ENCODE measurements around the gene PDGFC.

Gene PDGFC

DNA sequence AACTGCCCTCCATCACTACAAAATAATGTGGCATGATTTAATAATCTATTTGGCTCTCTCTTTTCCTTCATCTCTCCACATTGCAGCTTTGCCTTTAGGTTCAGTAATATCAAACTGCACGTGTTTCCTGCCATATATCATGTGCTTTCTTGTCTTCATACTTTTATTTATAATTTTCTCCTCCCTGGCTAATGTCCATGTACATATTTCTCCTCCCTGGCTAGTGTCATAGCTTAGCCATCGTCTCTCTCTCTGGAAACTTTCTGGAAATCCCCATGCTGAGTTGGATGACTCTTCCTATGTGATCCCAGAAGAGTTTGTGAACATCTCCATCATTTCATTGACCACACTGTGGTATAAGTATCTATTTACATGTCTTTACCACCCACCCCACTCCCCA is 21.3 kb upstream of the PDGFC start:
- H3K4me3 Mint-ChIP-seq: no peak overlapping the region
- H3K4me1 Mint-ChIP-seq: no peaks in the 10 kb centered on the region
- no peak overlapping the region for H3K27ac Mint-ChIP-seq
- no peaks in the 10 kb centered on the region for H3K36me3 Mint-ChIP-seq
- peaks cover 11% of the 10 kb centered on the region for H3K9me3 Mint-ChIP-seq
- no peaks in the 10 kb centered on the region for H3K27me3 Mint-ChIP-seq
- ATAC-seq (ENCODE audit: low read depth) (no peak), DNase-seq (ENCODE audit: low spot score in 2 of 2) (no peak)

DNA sequence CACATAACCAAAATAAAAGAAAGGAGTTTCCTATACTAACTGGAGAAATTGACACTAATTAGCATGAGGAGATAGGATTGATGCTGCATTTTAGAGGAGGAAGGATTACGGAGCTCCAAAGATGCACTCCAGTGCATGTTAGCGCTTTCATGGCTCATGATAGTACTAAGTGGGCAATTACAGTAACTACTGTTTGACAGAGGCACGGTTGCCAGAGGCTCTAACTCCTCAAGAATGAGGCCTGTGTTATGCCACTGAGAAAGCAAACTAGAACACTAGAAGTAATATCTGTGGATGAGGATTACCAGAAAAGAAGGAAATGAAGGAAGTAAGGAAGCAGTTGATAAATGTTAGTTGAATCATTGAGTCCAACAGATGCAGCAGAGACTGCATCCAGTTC is 19.6 kb upstream of the PDGFC start:
- Mint-ChIP-seq H3K9me3 (peaks cover 8% of the 10 kb centered on the region), H3K4me1 (no peaks in the 10 kb centered on the region), H3K4me3 (no peak overlapping the region), H3K36me3 (no peaks in the 10 kb centered on the region), H3K27ac (no peak overlapping the region), H3K27me3 (no peaks in the 10 kb centered on the region)
- ATAC-seq (ENCODE audit: low read depth) (no peak), DNase-seq (ENCODE audit: low spot score in 2 of 2) (no peak)

DNA sequence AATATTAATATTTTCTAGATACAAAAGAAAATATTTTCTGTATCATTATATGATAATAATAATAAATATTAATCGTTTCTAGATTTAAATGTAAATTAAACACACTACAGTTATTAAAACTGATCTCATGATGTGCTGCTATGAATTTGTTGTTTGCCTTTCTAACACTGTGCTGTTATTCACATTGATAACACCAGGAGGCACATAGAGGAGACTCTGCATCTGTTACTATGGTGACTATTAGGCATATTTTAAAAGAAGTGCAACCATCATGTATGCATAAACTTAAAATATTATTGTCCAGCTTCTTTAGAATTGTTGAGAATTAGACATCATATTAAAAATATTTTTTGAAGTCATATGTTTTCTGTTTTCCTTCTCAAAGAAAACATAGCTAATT is 11.8 kb upstream of the PDGFC start:
- DNase-seq (ENCODE audit: low spot score in 2 of 2): no peak
- no peaks in the 10 kb centered on the region for H3K27me3 Mint-ChIP-seq

DNA sequence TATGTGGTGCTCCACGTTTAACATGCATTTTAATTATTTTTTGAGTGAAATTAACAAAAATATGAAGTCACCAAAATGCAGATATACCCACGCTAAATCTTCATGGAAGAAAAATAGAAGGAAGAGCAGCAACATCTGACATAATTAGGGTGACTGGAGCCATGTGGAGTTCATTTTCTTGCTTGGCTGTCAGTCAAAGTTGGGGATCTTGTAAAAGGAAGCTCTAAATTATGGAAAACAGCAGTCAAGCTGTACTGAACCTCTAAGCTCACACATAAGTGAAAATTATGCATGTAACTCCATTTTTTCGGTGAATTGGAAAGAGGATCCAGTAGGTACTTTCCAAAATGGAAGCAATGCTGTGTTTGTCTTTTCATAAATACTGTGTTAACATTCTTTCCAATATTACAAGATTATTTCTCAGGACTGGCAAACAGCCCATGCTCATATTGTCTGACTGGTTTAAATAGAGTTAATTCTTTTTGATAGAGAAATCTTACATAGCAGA is 9.7 kb upstream of the PDGFC start:
- Mint-ChIP-seq H3K9me3 (peaks cover 6% of the 10 kb centered on the region), H3K36me3 (no peaks in the 10 kb centered on the region), H3K27ac (no peak overlapping the region), H3K4me3 (no peak overlapping the region), H3K27me3 (no peaks in the 10 kb centered on the region), H3K4me1 (no peaks in the 10 kb centered on the region)
- DNase-seq (ENCODE audit: low spot score in 2 of 2) (no peak), ATAC-seq (ENCODE audit: low read depth) (no peak)

More for the DNA sequence above, 11.8 kb upstream of the PDGFC start:
- Mint-ChIP-seq H3K36me3 (no peaks in the 10 kb centered on the region), H3K4me3 (no peak overlapping the region), H3K4me1 (no peaks in the 10 kb centered on the region), H3K9me3 (peaks cover 7% of the 10 kb centered on the region), H3K27ac (no peak overlapping the region)
- ATAC-seq (ENCODE audit: low read depth): no peak

DNA sequence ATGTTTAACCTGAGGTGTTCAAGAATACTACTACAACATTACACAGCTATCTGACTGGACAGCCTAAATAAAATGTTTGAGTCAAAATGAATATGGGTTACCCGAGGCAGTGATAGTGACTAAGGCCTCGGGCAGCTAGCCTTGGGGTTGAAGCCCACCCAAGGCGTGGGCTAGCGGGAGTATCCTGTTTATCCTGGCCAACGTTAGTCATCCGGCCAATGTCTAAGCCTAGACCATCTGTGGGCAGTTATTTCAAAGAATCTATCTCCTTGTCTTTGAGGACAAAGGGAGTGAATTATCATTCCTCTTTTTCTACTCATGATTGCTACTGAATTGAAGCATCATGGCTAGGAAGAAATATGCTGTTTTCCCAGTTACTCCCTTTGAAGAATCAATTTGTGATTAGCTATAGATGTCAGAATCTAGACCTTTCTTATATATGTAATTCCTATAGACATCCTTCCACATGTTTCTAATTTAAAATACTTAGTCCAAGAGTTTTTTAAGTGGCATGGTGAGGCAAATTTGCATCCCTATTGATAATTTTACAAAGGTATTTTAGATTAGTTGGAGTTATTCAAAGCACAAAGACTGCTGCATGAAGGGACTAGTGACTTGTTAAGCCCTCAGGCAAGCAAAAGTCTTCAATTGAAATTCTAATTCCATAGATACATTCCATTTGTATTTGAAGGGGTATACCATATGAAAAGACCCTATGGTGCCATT is 6.0 kb upstream of the PDGFC start:
- no peak for DNase-seq (ENCODE audit: low spot score in 2 of 2)
- no peak for ATAC-seq (ENCODE audit: low read depth)
- Mint-ChIP-seq H3K9me3 (peaks cover 3% of the 10 kb centered on the region), H3K4me1 (no peaks in the 10 kb centered on the region), H3K27me3 (peaks cover 1% of the 10 kb centered on the region), H3K36me3 (no peaks in the 10 kb centered on the region), H3K4me3 (no peak overlapping the region), H3K27ac (no peak overlapping the region)

DNA sequence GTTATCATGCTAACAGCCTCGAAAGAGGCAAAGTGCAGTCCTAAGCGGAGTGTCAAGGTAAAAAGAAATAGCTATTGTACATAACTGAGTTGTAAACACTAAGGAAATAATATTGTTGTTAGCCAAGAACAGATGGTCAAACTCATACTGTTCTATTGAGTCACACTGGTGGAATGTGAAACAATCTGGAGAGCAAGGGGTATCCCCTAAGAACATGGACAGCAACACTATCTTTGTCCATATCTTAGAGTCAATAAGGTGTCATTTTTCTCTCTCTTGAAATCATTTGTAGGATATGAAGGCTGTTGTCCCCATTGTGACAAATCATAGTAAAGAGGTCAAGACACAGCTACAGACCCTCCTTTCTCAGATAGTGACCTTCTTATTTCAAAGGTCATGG is 4.5 kb upstream of the PDGFC start:
- Mint-ChIP-seq H3K4me3 (no peak overlapping the region), H3K4me1 (no peaks in the 10 kb centered on the region), H3K27ac (no peak overlapping the region), H3K9me3 (peaks cover 3% of the 10 kb centered on the region), H3K27me3 (peaks cover 2% of the 10 kb centered on the region), H3K36me3 (no peaks in the 10 kb centered on the region)
- no peak for ATAC-seq (ENCODE audit: low read depth)
- DNase-seq (ENCODE audit: low spot score in 2 of 2): no peak

DNA sequence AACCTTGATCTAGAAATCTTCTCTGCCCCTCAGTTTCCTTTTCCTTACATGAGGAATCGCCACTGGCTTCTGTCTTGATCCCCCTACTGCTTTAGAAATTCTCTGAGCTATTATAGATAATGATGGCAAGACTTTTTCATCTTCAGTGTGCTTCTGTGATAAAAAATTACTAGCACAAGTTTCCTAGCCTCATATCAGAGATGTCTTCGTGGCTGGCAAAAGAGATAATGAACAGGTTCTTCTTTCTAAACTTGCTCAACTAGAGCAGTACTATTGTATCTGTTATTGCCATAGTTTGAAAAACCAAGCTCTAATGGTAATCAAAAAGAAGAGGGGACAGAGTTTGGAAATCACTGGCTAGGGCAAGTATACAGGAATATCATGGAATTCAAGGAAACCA is 4.1 kb upstream of the PDGFC start:
- H3K27me3 Mint-ChIP-seq: peaks cover 2% of the 10 kb centered on the region
- H3K4me1 Mint-ChIP-seq: no peaks in the 10 kb centered on the region
- ATAC-seq (ENCODE audit: low read depth) (no peak), DNase-seq (ENCODE audit: low spot score in 2 of 2) (no peak)
- H3K4me3 Mint-ChIP-seq: no peak overlapping the region
- H3K9me3 Mint-ChIP-seq: peaks cover 3% of the 10 kb centered on the region
- H3K36me3 Mint-ChIP-seq: no peaks in the 10 kb centered on the region
- H3K27ac Mint-ChIP-seq: no peak overlapping the region

DNA sequence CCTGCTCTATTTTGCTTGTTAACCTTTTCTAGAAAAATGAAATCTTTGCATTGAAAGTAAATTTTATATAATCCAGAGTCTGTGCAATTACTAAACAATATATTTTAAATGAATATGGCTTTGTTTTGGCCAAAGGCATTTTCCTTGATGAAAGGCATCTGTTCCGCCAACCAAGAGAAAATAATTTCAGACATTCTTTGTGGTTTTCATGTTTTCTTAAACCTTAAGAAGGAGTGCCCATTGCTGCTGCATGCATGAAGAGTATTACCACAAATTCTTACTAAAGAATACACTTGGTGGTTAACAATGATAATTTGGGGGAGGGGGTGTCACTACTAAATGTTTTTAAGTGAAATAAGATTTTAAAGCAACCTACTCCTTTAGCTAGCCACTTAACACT is 2.7 kb upstream of the PDGFC start:
- DNase-seq (ENCODE audit: low spot score in 2 of 2) (no peak), ATAC-seq (ENCODE audit: low read depth) (no peak)
- Mint-ChIP-seq H3K9me3 (peaks cover 3% of the 10 kb centered on the region), H3K27me3 (peaks cover 4% of the 10 kb centered on the region), H3K4me1 (no peaks in the 10 kb centered on the region), H3K4me3 (no peak overlapping the region), H3K36me3 (no peaks in the 10 kb centered on the region), H3K27ac (no peak overlapping the region)

DNA sequence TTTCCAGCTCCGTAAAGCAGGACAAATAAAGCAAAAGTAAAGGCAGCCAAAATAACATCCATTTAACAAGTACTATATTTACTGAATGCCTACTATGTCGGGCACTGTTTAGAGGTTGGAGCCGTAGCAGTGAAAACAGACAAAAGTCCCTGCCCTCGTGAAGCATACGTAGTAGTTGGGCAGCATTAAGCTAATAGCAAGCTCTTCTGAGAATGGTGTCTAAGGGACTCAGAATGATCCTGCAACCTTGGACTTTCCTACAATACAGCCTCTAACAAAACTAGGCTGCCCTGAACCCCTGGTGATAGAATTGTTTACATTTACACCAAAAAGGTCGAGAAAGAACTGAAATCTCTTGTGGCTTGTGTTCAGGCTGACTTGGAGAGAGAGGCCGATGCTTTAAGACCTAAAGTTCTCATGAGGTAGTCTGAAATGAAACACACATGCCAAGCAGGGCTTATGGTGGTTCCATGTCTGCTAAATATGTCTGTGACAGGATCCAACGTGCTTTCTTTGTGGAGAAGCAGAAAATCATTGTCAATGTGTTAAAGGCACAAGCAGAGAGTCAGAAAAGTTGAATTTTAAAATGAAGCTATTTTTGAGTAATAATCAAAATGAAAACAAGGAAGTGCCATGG is 898 bp upstream of the PDGFC start:
- DNase-seq (ENCODE audit: low spot score in 2 of 2) (no peak), ATAC-seq (ENCODE audit: low read depth) (no peak)
- Mint-ChIP-seq H3K36me3 (no peaks in the 10 kb centered on the region), H3K27me3 (peaks cover 7% of the 10 kb centered on the region), H3K27ac (no peak overlapping the region), H3K4me1 (no peaks in the 10 kb centered on the region), H3K4me3 (no peak overlapping the region), H3K9me3 (peaks cover 5% of the 10 kb centered on the region)

DNA sequence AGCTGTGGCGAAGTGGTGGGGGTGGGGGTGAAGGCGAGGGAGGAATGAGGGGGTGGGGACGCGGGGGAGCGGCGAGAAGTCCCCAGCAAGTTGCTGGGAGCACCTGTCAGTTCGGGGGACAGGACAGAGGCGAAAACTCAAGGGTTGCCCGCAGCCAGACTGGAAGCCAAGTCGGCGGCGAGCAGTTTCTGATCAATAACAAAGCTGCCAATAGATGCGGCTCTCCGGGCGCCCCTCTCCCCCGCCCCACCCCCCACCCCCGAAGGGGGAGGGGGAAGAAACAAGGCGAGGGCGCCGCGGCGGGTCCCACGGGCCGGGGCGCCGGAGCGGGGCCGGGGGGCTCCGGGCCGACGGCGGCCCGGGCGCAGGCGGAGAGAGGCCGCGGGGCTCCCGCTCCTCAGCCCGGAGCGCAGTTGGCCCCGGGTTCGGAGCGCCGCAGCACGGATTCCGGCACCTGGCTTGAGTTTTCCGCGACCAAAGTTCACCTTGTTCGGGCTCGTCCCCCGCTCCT is 379 bp downstream of the PDGFC start:
- DNase-seq (ENCODE audit: low spot score in 2 of 2): no peak
- peaks cover 7% of the 10 kb centered on the region for H3K27me3 Mint-ChIP-seq
- peaks cover 4% of the 10 kb centered on the region for H3K9me3 Mint-ChIP-seq
- no peaks in the 10 kb centered on the region for H3K36me3 Mint-ChIP-seq
- H3K4me3 Mint-ChIP-seq: no peak overlapping the region
- no peak for ATAC-seq (ENCODE audit: low read depth)
- no peaks in the 10 kb centered on the region for H3K4me1 Mint-ChIP-seq
- no peak overlapping the region for H3K27ac Mint-ChIP-seq

DNA sequence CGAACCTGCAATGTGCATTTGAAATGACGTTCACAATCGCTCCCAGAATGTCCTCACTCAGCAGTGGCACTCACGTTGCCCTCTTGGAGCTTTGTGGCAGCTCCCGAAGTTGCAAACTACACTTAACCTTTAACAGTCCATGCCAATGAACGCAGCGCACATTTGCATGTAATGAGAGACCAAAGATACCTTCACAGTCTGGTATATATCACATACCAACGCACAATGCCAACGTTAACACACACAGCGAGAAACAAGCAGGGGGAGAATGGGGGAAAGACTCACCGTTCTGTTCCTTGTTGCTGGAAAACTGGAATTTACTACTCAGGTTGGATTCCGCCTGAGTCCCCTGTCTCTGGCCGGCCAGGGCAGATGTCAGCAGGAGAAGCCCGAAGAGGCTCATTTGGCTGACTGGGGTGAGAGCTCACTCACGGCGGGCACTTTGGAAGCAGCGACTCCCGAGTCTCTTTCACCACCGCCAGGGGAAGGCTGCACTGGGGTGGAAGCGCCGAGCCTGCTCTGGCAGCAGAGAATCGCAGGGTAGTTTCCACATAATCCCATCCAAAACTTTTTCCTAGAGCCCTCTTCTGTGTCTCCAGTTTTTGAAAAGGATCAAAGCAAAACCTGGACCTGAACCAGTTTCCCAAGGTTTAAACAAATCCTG is 966 bp downstream of the PDGFC start:
- DNase-seq (ENCODE audit: low spot score in 2 of 2) (no peak), ATAC-seq (ENCODE audit: low read depth) (no peak)
- Mint-ChIP-seq H3K9me3 (peaks cover 4% of the 10 kb centered on the region), H3K27me3 (peaks cover 7% of the 10 kb centered on the region), H3K27ac (no peak overlapping the region), H3K36me3 (no peaks in the 10 kb centered on the region), H3K4me3 (no peak overlapping the region), H3K4me1 (no peaks in the 10 kb centered on the region)

DNA sequence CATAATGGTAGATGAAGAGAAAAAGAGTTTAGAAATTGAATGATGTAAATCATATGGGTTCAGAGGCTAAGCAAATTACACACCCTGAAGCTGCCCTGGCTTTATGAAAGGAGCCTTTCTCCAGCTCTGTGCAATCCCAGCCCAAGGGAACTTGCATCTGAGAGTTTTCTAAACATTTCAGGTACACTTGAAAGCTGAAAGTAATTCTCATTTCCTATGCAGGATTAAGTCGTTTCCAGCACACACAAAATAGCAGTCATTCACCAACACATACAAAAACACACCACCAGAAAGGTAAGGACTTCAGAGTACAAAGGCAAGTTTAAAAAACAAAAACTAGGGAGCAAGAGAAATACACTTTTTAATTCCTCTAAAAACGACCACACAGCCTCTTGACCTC is 1.7 kb downstream of the PDGFC start:
- Mint-ChIP-seq H3K4me3 (no peak overlapping the region), H3K27me3 (peaks cover 7% of the 10 kb centered on the region), H3K36me3 (no peaks in the 10 kb centered on the region), H3K9me3 (peaks cover 4% of the 10 kb centered on the region), H3K27ac (no peak overlapping the region), H3K4me1 (no peaks in the 10 kb centered on the region)
- no peak for DNase-seq (ENCODE audit: low spot score in 2 of 2)
- no peak for ATAC-seq (ENCODE audit: low read depth)

DNA sequence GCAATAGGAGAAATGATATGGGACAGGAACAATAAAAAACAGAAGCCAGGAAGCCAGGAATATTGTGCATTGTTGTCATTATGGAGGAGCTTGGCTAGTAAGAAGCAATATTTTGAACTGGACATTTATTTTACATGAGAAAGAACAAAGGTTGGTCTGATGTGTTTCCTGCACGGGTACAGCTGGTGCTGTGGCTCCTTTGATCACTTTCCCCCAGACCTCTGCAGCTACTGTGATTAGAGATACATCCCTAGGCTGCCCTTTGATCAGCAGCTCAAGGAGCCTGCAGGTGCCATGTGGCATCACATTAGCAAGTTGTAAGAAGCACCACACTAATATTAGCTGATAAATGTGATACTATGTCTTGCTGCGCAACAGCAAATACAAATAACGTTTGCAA is 2.5 kb downstream of the PDGFC start:
- Mint-ChIP-seq H3K4me1 (no peaks in the 10 kb centered on the region), H3K4me3 (no peak overlapping the region), H3K27me3 (peaks cover 7% of the 10 kb centered on the region), H3K9me3 (peaks cover 4% of the 10 kb centered on the region), H3K27ac (no peak overlapping the region), H3K36me3 (no peaks in the 10 kb centered on the region)
- DNase-seq (ENCODE audit: low spot score in 2 of 2) (no peak), ATAC-seq (ENCODE audit: low read depth) (no peak)

DNA sequence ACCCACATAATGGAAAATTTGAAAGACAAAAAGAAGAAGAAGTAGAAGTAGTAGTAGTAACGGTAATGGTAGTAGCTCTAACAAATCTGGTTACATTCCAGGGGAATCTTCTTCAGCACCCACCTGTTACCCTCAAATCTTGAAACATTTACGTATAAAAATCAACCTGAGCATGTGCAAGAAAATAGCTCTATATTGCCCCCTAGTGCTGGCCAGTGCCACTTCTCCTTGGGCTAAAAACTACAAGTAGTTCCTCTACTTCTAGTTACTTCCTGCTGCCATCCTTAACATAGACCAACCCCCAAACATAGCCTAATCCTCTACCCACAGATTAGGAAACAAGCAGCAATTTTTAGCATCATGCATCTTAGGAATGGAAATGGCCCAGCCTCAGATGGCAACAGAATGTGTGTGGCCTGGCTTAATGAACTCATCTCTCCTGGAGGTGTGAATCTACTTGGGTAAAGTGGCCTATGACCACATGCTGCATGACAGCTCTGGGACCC is 3.1 kb downstream of the PDGFC start:
- peaks cover 3% of the 10 kb centered on the region for H3K9me3 Mint-ChIP-seq
- DNase-seq (ENCODE audit: low spot score in 2 of 2) (no peak), ATAC-seq (ENCODE audit: low read depth) (no peak)
- no peak overlapping the region for H3K27ac Mint-ChIP-seq
- no peaks in the 10 kb centered on the region for H3K4me1 Mint-ChIP-seq
- H3K36me3 Mint-ChIP-seq: no peaks in the 10 kb centered on the region
- H3K27me3 Mint-ChIP-seq: peaks cover 7% of the 10 kb centered on the region
- H3K4me3 Mint-ChIP-seq: no peak overlapping the region
